HG02973 (cell line): ENCODE data around the gene DDIT4.
"Not testable (repeated sequence)": the region's sequence is repeated elsewhere in the genome, so short reads cannot be mapped to it uniquely, and the experiment has no call there.

Experiments used
- ATAC-seq: cut with Tn5 transposase; IDR thresholded peaks from one replicate; pipeline ENCODE4 v1.9.1; 2021; ENCODE audit warnings: moderate library complexity; ENCODE audit not compliant: unreplicated experiment

The DDIT4 gene

DNA sequence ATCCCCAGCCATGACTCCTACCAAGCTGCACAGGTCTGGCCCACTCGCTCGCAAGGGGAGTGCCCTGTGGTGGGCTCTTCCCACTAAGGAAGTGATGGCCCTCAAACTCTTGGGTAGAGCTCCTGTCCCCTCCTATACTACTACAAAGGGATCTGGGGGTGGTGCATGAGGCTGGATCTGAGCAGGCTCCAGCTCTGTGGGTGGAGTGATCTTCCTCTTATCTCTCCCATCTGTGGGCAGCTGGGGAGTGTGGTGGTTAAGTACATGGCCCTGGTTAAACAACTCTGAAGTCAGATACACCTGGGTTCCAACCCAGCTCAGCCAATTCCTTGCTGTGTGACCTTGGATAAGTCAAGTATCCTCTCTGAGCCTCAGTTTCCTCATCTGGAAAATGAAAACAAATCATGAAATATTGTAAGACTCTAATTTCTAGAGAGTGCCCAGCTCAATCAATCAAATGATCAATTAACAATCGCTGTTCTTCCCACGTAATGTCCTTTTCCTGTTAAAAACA lies 17.4 kb downstream of the DDIT4 start:
- ATAC-seq, result no peak

DNA sequence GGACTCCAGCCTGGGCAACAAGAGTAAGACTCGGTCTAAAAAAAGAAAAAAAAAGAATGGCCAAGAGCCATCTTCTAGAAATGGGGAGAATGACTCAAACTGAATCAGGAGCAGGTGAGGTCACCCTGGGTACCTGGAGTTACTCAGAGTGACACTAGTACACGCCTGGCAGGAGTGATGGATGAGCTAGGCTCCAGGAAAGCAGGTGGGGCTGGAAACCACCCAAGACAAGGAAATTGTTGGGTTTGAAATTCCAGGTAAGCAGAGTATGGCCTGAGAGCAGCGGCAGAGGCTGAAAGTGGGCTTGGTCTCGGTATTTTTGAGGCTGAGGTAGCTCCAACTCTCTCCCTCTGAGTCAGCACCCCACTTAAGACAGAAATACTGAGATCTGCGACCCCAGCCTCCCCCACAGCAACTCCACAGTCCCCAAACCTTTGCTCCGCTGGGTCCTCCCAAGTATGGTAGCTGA lies 18.5 kb downstream of the DDIT4 start:
- no peak for ATAC-seq

DNA sequence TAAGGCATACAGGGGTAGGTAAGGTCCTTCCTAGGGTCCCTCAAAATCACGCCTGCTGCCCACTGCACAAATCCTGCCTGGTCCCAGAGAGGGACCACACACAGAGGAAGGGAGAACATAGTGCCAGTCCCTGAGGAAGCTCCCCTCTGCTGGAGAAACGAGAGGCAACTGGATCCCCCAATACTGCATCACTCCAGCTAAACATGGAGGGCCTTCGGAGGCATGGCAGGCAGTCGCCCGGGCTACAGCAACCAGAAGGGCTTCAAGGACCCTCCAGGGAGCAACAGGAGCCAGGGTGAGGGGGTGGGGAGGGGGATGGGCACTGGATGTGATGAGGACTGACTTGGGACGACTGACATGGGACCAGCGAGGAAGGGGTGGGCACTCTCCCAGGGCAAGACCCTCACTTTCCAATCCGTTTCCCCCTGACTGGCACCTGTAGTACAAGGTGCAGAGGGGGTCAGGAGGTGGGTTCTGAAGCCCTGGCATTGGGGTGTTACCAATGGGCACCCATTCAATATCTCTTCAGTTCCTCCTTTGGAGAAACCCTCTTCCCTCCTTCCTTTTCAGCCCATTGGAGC lies 21.7 kb downstream of the DDIT4 start:
- ATAC-seq, result no peak

DNA sequence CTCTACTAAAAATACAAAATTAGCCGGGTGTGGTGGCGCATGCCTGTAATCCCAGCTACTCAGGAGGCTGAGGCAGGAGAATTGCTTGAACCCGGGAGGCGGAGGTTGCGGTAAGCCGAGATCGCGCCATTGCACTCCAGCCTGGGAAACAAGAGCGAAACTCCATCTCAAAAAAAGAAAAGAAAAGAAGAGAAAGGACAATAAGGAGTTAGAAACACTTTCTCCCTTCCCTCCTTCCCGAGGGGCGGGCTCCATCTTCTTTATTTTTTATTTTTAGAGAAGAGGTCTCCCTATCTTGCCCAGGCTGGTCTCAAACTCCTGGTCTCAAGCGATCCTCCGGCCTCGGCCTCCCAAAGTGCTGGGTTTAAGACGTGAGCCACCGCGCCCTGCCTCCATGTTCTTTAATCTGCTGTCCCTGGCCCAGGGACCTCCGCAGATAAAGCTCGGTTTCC lies 23.1 kb downstream of the DDIT4 start:
- ATAC-seq, result not testable (repeated sequence)

DNA sequence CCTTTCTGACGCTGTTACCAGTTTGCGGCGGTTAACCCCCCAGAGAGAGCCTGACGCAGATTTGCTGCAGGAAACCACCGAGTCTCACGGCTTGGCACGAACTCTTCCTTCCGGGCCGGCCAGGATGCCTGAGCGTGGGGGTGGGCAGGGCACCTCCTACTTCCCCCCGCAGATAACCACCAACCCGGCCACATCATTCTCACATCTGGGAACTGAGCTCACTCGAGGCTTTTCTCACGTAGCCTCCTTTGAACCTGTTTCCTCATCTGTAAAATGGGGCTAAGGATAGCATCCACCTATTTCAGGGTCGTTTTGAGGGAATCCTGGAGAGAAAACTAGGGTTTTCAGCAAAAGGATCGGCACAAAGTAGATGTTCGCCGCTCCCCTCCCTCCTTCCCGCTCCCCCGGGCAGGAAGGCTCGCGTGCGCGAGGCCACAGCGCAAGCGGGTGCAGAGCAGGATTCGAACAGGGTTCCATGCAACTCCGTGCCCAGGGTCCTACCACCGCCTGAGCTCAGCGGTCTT lies 23.6 kb downstream of the DDIT4 start:
- peak; percentile 48 for ATAC-seq

DNA sequence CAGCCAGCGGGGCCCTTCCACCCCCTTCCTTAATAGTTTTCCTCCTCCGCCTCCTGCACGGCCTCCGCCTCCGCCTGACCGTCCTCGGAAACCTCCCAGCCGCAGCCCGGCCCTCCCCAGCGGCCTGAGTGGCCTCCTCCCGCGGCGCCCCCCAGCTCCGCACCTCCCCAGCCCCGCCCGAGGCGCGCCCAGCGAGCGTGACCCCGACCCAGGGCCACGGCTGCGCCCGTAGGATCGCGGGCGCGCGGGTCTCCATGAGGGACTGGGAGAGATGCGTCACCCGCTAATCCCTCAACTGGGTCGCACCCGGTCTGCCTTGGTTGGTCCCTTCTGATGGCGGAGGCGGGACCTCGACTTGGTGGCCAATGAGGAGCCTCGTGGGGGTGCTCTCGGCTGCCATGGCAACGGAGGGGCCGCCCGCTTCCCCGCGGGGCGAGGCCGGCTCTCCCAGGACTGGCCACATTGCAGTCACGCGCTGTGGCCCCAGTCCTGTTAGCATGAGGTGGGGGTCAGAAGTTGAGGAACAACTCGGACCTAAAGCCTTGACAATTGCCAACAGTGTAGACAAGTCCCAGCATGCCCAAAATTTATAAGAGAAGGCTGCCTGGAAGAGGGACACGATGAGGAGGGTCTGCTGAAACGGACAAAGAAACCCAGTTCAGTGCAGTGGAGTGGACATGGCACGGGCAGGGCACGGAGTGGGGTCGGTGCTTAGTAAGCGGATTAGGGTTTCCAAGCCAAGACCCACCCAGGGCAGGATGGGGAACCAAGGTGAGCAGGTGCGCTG lies 24.3 kb downstream of the DDIT4 start:
- ATAC-seq, result peak; percentile 76

DNA sequence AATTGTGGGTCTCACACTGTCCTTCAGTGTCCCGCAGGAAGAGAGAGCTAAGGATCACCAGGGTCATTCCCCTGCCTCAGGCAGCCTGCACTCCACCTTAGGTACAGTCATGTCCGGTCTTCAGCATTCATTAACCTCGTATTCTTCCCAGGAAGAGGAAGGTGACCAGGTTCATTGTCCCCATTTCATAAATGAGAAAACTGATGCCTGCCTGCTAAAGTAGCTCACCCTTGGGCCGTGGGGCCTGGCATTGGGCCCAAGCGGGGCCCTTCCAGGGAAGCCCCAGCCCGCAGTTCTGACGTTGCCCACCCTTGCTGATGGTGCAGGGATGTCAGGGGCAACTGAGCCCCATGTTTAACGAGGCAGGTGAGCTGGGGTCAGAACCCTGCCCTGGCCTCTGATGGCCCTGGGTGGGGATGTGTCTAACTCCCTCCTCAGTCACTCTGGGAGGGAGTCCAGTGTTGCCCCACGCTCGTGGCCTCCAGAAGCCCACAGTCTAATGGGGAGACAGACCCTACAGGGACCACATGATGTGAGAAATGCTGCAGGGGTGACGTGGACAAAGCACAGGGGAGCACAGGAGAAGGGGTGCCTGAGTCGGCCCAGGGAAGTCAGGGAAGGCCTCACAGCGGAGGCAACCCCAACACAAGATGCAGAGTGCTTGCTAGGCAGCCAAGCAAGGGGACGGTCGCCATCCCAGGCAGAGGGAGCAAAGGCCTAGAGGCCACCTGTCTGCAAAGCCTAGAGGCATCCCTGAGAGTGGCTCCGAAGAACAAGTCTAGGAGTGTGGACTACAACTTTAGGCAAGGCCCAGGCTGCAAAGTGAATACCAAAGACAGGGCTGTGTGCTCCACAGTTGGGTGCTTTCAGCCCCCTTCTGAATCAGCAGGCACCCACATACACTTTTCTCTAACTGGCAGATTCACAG lies 25.1 kb downstream of the DDIT4 start:
- no peak for ATAC-seq

DNA sequence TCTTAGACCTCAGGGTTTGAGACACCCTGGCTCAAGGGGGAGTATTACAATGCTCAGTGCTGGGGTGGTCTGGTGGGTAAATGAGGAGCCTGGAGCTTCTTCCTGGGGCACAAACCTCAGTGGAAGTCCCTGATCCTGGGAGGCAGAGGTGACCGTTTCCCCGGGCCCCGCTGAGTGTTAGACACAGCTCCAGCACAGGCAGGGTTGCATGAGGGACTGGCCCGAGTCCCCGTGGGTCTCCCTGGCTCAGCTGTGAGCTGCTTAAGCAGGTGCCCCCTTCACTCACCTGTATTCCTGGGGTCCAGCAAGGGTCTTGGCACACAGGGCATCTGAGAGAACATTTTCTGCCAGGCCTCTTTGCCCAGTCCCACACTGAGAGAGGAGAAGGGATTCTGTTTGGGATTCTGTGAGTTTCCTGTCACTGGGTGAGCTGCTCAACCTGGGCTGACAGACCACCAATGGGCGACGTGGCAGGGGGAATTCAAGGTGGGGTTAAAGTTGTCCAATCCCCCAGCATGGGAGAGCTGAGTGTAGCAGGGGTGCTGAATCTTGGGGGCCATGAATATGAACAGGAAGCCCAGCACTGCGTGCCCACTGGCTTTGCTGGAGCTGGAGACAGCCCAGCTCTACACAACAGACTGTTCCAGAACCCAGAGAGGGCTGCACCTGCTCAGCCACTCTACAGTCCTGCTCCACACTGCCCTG lies 29.9 kb downstream of the DDIT4 start:
- no peak for ATAC-seq

DNA sequence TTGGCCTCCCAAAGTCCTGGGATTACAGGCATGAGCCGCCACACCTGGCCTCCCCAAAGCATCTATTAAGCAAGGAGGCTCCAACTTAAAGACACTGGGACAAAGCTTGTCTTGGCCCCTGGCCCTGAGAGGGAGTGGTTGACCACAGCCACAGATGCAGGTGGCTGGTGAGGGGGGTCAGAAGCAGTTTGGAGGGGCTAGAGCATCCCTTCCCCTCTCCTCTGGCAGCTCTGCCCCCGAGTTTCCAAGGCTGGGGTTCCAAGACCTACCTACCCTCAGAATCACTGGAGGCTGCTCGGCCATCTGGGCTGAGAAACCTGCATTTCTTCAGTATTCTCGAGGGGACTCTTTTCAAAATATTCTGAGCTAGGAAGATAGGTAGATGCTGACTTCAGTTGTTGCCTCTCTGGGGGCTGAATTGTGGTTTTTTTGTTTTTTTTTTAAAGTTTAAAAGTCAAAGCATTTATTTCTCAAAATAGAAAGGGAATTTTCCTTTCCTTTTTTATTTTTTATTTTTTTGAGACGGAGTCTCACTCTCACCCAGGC lies 32.6 kb downstream of the DDIT4 start:
- ATAC-seq, result no peak

DNA sequence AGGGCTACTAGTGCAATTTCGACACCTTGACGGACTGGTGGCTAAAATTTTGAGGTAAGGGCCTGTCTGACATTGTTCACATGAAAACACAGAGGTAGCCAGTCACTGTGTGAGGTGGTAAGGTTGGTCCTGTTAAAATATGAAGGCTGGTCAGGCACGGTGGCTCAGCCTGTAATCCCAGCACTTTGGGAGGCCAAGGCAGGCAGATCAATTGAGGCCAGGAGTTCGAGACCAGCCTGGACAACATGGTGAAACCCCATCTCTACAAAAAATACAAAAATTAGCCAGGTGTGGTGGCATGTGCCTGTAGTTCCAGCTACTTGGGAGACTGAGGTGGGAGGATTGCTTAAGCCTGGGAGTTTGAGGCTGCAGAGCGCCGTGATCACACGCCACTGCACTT lies 34.0 kb downstream of the DDIT4 start:
- not testable (repeated sequence) for ATAC-seq

DNA sequence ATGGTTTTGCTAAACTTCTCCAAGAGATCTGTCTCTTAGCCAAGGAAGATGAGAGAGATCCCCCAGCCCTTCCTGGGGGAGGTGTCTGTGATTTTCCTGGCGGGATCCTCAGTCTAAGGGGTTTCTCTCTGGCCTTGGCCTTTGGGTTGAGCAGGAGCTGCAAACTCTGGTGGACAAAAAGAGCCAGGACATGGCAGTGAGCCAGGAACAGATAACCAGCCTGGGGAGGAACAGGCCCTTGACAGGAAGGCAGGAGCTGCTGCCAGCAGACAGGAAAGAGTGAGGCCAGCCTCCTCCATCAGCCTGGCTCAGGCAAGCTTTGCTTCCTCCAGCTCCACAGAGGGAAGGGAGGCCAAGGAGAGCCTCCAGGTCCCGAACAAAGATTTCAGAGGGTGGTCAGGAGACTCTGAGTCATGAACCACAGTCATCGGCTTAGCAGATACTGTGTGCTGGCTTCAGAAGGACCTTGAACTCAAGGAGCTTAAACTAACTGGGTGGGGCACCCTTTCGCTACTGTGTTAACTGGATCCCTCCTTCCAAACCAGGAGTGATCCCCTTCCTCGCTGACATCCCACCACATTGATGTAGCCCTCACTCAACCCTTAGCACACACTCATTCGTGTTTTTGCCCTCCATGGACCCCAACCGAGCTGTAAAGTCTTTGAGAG lies 34.7 kb downstream of the DDIT4 start:
- ATAC-seq, result no peak

DNA sequence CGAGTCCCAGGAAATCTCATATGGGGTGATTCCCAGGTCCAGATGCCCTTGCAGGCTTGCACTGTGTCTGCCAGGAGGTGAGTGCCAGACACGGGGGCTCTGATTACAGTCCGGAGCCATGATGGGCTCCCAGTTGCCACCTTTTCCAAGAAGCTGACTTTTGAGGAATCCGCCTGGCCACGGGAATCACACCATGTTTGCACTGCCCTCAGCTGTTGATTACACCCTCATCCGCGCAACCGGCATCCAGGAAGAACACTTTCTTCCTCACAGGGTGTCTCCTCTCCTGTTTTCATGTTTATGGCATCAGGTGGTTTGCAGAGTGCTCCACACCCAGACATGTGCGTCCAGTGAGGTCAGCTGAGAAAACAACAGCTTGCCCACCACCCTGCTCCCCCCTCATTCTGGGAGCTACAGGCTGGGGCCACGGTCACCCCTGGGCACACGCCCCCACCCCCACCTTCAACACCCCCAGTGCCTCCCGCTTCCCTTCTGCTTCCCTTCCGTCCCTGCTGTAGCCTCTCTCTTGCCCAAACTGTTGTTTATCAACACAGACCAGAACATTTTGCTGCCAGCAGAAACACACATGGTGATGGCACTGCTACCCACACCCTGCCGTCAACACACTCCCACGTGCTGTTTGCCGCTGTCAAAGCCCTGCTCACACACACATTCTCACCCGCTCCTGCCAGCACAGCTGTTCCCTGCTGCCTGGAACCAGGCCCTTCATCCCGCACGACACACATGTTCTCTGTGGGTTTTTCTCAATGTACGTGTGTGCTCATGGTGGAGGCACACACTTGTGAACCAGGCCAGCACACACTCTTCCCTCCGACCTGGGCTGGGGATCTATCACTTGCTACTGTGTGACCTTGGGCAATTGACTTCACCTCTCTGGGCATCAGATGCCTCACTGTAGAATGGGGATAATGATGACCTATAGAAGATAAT lies 35.8 kb downstream of the DDIT4 start:
- no peak for ATAC-seq

DNA sequence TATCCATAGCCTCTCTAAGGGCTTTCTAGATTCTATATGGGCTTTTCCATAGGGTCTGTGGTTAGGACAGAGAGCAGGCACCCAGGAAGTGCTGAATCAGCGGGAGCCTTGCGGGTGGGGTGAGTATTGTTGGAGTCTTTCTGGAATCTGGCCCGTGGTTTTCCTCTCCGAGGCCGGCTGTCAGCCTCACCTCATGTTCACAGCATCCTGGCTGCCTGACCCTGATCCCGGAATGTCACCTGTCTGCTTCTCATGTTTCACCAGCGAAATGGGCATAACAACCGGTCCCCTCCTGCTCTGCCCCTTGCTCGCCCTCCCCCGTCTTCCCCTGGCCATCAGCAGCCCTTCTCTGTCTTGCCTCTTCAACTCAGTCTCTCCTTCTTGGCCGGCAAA lies 36.5 kb downstream of the DDIT4 start:
- no peak for ATAC-seq

DNA sequence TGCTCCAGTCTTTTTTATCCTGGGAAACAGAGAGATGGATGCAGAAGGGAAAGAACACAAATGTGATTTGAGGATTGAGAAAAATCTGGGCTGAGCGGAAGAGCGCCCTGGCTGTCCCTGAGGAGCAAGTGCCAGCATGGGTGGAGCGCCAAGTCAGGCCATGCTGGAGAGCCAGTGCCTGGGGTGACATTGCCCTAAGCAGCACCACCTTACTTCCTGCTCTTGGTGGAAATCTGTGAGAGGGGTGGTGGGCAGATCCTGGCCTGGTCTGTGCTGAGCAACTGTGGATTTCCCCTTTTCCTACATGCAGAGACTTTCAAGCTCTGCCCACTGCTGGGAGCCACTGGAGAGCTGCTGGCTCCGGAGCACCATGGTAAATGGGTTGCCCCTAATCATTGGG lies 36.9 kb downstream of the DDIT4 start:
- ATAC-seq, result no peak

DNA sequence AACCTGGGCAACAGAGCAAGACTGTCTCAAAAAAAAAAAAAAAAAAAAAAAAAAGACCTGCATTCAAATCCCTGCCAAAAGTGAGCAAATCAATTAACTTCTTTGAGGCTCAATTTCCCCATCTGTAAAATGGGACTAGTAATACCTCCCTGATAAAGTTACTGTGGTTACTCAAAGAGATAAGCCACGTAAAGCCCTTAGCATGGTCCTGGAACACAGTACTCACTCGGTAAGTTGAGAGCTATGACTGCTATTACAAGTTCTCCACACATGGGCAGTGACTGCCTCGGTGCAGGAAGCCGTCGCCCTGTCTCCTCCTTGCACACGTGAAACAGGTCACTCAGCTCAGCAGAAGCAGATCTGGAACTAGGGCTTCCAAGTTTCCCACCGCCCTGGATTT lies 37.9 kb downstream of the DDIT4 start:
- ATAC-seq, result no peak

DNA sequence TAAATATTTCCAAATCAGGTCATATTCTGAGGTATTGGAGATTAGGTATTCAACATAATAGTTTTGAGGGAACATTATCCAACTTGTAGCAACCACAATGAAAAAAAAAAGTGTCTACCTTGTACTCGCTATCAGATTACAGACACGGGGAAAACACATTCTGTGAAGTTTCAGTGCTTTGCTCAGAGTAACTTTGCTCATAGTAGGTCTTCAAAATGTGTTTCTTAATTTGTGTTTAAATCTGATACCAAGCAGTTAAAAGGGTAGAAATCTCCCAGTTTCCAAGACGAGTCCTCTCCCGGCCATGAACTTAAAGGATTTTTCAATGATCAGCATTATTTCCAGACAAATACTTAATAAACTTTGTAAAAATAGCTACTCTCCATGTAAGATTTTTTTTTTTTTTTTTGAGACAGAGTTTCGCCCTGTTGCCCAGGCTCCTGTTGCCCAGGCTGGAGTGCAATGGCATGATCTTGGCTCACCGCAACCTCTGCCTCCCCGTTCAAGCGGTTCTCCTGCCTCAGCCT lies 39.2 kb downstream of the DDIT4 start:
- no peak for ATAC-seq

DNA sequence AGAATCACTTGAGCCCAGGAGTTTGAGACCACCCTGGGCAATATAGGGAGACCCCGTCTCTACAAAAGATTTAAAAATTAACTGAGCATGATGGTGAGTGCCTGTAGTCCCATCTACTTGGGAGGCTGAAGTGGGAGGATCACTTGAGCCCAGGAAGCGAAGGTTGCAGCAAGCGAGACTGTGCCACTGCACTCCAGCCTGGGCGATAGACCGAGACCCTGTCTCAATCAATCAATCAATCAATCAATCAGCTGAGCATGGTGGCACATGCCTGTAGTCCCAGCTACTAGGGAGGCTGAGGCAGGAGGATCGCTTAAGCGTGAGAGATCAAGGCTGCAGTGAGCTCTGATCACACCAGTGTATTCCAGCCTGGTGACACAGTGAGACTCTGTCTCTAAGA lies 40.5 kb downstream of the DDIT4 start:
- no peak for ATAC-seq

DNA sequence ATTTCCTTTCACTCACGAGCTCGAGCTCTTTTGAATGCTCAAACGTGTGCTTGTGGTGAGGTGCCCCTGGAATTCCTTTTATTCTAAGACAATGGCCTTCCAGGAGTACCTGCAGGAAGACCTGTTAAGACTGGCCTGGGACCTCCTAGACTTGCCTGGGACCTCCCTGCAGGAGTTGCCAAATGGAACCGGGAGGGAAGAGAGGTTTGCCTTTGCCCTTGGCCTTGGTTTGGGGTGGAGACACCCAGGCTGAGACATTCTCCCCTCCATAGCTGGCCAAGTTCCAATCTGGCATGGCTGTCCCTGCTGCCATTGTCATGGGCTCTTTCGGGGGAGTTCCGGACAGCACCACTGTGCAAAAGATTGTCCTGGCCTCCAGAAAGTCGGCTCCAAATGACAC lies 41.3 kb downstream of the DDIT4 start:
- ATAC-seq, result no peak
